GM18909 (cell line): ENCODE measurements around the gene LRP8.
"Not testable (repeated sequence)": the region's sequence is repeated elsewhere in the genome, so short reads cannot be mapped to it uniquely, and the experiment has no call there.

Experiments
- ATAC-seq: cut with Tn5 transposase; IDR thresholded peaks from one replicate; pipeline ENCODE4 v1.9.1; 2021; ENCODE audit warnings: mild to moderate bottlenecking; ENCODE audit not compliant: unreplicated experiment, poor library complexity

LRP8 gene

DNA sequence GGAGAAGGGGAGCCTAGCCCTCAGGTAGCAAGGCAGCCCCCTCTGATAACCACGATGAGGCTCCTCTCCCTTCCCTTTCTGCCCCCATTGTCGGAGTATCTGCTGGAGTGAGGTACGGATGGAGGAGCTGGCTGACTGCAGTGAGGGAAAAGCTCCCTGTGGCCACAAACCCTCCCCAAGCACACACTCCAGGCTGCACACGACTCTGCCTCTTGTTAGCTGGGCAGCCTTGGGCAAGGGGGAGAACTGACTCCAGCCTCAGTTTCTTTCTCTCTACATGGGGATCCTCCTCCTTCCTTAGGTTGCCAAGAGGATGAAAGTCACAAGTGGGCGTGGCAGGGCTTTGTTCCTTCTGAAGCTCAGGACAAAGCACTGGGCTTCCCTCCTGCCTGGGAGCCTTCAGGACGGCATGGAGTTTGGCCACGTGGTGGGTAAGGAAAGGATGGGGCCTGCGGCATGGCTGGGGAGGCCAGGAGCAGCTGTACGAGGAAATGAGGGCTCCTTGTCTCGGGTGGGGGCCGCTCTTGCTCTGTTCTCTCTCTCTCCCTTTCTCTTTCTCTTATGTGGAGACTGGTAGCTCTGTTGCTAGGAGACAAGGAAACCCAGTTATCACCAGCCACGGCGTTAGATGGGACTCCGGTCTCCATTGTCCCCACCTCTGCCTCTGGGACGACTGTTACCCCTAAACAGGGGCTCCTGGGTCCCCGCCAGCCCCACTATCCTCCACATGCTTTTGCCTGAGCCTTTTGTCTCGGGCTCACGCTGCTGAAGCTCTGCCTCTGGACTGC, 39.7 kb downstream of the LRP8 start:
- ATAC-seq: no peak

DNA sequence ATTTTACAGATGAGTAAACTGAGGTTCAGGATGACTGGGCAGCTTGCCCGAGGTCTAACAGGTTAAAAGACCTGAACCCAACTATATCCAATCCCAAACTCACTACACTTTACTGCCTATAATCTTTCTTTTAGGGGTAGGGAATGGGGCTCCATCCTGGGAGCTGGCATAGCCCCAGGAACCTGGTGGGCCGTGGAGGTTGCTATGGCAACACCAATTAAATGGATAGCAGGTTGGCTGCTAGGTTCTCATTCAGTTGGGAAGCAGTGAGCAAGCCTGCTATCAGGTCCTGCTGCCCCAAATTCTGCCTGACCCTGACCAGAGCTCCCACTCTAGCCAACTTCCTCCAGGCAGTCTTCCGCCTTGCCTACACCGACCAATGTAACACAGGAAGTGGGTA, 40.9 kb downstream of the LRP8 start:
- ATAC-seq: no peak

- no peak for ATAC-seq
Observed at GRCh38 chr1:53285969-53286760, 41.7 kb downstream of the LRP8 start.

- no peak for ATAC-seq
Observed at GRCh38 chr1:53285546-53285945, 42.3 kb downstream of the LRP8 start.

GRCh38 chr1:53284224-53285020, 43.4 kb downstream of the LRP8 start:
- no peak for ATAC-seq

- ATAC-seq: not testable (repeated sequence)
Observed at GRCh38 chr1:53283156-53283555, 44.7 kb downstream of the LRP8 start.

DNA sequence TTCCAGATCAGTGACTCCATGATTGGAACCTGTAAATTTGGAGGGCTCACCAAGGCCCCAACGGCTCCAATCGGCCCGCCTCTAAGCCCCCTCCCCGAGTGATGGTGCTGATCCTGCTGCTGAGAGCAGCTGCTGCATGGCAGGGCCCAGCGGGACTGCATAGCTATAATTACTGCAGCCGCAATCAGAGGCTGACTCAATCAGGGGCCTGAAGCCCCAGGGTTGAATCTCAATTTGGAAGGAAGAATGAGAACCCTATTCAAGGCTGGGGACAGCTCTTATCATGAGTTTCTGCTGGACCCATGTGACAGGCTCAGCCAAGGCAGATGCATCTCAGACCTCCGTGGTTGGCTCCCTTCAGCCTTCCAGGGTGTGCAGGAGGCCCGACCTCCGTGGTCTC, 46.7 kb downstream of the LRP8 start:
- no peak for ATAC-seq

DNA sequence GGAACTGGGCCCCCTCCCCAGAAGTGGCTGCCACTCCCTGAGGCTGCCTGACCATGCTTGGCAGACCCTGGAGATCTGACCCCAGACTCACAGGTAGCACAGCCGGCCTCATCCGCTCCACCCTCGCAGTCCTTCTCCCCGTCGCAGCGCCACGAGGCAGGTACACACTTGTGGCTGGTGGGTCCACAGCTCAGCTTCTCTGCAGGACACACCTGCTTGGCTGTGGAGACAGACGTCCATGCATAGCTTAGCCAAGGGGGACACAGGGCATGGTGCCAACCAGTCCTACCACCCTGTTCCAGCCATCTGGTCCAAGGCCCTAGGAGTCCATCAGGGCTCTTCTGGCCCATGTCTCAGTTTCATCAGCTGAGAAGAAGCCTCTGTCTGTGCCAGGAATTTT, 47.4 kb downstream of the LRP8 start:
- no peak for ATAC-seq

- ATAC-seq: no peak
Observed at GRCh38 chr1:53279296-53280200, 48.3 kb downstream of the LRP8 start.

DNA sequence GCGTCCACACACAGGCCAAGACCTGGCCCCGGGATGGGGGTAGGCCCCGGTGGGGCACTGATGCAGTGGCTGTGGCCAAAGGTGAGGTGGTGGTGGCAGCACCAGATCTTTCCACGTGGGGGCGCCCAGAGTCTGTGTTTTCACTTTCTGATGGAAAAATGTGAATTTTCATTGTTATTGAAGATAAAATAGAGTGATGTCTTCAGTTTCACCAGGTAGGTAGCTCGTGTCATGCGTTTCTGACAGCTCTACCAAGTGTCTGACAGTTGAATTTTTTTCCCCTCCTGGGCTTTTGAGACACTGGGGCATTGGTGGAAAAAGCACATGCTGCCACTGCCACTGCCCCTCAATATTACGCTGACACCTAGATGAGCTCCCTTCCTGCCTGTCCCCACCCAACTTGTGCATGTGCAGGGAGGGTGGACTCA, 49.6 kb downstream of the LRP8 start:
- ATAC-seq: no peak

DNA sequence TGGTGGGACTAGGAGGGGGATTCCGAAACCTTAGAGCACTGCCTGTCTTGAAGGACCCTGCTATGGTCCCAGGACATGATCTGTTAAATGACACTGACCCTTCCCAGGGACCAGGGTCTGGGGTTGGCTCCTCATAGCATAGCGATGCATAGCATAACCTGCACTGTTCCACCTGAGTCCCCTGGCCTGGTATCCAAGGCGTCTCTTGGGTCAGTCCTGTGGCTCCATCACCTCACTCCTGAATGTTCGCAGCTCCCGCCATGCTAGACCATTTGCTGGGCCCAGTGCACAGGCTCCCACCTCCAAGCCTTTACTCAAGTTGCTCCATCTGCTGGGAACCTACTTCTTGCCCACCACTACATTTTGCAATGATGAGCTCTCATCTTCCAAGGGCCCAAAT, 50.5 kb downstream of the LRP8 start:
- no peak for ATAC-seq

DNA sequence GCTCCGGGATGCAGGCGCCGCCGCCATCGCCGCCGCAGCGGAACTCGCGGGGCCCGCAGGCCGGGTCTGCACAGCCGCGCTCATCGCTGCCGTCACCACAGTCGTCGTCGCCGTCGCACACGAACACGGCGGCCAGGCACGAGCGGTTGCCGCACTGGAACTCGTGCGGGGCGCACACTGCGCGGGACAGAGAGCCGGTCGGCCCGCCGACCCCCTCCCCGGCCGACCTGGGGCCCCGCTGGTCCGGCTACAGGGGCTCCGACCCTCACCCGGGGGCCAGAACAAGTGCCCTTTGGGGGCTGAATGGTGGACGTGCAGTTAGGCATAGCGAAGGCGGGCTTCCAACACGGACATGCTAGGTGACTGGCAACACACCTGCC, 51.0 kb downstream of the LRP8 start:
- ATAC-seq: no peak

- no peak for ATAC-seq
Observed at GRCh38 chr1:53276153-53276901, 51.5 kb downstream of the LRP8 start.

DNA sequence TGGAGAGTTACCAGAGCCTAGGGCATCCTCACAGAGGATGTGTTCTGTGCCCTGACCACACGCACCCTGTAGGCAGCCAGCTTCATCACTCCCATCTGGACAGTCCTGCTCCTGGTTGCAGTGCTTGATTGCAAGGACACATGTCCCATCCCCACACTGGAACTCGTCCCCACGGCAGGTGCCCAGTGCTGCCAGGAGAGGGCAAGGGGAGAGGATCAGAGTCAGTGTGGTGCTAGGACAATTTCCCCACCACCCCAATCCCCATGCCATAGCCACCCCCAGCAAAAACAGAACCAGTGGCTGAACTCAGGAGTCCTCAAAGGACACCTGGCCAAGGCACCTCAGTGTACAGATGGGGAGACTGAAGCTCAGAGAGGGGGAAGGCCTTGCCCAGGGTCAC, 52.3 kb downstream of the LRP8 start:
- ATAC-seq: no peak

DNA sequence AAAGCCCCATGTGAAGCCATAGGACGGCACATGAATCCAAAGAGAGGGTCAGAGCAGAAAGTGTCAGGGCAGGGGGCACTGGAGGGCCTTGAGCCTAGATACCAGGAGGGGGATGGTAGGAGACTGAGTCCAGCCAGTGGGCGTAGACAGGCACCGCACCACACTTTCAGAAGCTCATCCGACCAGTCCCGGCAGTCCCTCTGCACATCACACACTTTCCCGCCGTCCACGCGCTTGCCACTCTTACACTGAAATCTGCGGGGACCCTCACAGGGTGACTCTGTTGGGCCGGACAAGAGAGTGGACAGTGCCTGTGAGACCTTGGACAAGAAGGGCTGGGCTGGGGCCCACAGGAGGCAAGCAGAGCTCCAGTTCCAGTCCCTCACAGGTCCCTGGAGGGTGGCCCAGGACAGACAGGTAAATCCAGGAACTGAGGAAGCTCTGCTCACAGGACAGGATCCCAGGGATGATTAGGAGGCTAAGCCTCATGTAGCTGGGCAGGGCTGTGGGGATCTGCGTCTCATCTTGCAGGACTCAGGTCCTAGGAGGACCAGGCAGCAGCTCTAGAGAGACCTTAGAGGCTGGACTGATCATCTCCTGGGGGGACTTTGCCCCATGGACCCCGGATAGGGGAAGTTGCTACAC, 53.2 kb downstream of the LRP8 start:
- ATAC-seq: no peak

DNA sequence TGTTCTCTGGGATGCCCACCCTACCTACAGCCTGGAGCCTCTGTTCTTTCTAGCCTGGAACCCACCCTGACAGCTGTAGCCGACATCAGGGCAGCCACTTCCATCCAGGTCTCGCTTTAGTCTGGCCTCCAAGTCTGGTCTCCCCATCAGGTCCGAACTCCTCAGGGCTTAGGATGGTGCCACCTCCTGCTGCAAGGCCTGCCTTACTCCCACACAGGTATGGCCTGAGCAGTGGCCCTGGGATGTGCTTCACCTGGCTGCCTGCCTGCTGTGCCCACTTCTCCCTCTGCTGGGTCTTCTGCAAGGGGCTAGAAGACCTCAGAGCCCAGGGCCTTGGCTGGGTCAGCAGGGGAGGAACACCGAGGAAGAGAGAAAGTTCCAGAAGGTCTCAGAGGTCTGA, 53.8 kb downstream of the LRP8 start:
- ATAC-seq: no peak

- ATAC-seq: no peak
Observed at GRCh38 chr1:53273526-53273925, 54.3 kb downstream of the LRP8 start.

DNA sequence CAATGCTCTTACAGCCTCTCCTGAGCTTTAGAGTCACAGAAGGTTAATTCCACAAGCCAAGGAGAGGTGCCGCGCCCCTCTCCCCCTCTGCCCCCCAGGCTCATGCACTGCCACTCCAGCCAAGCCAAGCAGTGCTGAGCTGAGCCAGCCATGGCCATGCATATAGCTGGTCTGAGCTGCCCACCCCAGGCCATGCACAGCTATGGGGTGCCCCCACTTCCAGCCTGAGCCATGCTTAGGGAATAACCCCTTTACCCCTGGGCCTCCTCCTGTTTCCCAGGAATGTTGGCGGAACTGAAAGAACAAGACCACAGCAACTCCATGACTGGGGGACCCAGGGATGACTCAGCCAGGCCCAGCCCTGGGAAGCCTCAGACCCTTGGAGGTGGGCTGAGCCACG, 55.5 kb downstream of the LRP8 start:
- ATAC-seq: no peak
